ENCODE data around the gene CSF2RB.
A peak's percentile ranks its signal among the peaks of the same experiment; 100 is the strongest.

The CSF2RB gene

DNA sequence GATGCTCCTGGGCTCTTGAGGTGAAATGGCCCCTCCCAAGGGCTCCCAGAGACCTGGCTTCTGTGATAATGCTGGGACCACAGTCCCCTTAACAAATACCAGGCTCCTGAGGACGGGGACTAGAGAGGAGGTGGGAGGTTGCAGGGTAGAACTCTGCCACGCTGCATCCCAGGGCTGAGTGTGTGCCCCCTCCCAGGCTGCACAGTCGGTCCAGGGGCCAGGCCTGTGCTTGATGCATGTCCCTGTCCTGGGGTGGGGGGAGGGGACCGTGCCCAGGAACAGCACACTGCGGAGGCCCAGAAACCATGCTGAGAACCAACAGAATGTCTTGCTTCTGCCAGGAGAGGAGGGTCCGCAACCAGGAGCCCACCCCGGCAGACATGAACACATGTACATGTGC, 9.3 kb downstream of the CSF2RB start:
- DNase-seq, result no peak

- no peak for DNase-seq
Observed at GRCh38 chr22:36923131-36923788, 9.8 kb downstream of the CSF2RB start.

- DNase-seq, result no peak
Observed at GRCh38 chr22:36924151-36924698, 10.8 kb downstream of the CSF2RB start.

GRCh38 chr22:36925388-36926290, 12.2 kb downstream of the CSF2RB start:
- DNase-seq, result no peak

GRCh38 chr22:36926309-36926708, 12.9 kb downstream of the CSF2RB start:
- no peak for DNase-seq

DNA sequence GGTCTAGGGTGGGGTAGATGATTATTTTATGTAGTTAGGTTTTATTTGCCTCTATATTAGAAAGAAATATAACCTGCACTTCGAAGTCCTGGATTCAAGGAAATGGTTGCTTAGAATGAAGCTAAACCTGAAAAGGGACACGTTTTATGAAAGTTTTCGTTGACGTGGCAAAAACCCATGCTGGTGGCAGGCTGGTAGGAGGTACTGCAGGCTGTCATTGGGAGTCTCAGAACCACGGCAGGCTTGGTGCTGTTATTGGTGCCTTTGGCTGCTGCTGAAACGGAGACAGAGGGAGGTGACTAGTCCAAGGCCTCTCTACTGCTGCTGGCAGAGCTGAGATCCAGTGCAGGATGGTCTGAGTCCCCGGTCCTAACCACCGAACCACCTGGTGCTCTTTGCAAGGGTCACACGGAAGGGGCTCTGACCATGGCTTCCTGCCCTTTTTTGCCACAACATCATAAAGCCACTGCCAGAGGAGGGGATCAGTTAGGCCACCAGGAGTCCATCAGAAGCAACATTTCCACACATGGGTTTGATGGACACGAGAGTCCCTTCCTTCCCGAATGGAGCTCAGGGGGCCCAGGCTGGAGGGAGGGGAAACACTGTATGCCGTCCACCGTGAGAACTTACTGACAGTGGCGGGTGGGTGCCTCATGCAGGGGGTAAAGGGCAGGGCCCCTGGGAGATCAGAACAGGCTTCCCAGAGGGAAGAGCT, 13.4 kb downstream of the CSF2RB start:
- no peak for DNase-seq

DNA sequence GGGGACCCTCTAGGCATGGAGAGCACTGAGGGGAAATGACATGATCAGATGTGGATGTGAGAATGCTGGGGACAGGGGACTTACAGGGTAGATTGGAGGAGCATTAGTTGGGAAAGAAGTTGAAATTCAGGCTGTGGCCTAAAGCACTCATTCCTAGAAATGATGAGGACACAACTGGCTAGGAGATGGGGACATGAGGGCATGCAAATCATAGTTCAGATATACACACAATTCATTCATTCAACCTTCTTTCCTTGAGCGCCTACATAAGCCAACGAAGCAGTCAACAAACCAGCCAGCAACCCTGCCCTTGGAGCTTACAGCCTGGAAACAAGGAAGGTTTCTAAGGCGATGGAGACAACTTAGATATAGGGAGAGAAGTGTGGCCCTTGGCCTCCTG, 14.2 kb downstream of the CSF2RB start:
- no peak for DNase-seq

GRCh38 chr22:36928196-36928595, 14.8 kb downstream of the CSF2RB start:
- peak; percentile 81 for DNase-seq

GRCh38 chr22:36928786-36929535, 15.5 kb downstream of the CSF2RB start:
- DNase-seq, result peak; percentile 57

DNA sequence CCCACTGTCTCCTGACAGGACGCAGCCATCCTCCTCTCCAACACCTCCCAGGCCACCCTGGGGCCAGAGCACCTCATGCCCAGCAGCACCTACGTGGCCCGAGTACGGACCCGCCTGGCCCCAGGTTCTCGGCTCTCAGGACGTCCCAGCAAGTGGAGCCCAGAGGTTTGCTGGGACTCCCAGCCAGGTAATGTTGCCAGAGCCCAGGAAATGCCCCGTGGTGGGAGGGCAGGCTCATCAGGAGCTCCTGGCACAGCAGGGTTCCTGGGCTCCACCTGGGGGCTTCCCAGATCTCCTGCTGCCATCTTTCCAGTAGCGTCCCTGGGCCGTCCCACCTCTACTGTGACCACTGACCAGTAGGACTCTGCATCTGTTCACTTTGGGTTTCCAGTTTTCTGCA, 16.2 kb downstream of the CSF2RB start:
- DNase-seq, result no peak

DNA sequence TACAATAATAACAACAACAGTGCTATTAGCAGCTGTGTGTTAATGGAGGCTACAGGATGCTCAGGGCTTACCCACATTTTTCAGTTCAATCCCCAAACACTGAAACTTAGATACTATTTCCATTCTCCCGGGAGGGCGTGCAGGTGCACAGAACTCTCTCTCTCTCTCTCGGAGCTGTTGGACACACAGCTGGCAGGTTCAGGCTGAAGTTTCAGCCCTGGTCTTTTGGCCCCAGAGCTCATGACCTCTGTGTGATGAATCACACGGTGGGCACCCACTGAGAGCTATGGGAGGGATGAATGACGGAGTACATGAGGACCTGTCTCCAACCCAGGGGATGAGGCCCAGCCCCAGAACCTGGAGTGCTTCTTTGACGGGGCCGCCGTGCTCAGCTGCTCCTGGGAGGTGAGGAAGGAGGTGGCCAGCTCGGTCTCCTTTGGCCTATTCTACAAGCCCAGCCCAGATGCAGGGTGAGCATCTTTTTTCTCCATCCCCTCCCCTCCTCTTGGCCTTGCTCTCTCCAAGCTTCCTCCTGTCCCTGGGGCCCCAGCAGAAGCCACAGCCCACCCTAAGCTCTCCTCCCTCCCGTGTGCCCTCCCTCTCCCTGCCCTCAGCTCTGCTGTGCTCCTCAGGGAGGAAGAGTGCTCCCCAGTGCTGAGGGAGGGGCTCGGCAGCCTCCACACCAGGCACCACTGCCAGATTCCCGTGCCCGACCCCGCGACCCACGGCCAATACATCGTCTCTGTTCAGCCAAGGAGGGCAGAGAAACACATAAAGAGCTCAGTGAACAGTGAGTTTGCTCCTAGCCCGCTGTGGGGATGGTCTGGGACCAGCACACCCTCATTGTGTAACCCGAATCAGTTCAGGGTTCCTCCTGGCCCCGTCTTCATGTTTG, 16.9 kb downstream of the CSF2RB start:
- no peak for DNase-seq

- no peak for DNase-seq
Observed at GRCh38 chr22:36931446-36931845, 18.0 kb downstream of the CSF2RB start.

DNA sequence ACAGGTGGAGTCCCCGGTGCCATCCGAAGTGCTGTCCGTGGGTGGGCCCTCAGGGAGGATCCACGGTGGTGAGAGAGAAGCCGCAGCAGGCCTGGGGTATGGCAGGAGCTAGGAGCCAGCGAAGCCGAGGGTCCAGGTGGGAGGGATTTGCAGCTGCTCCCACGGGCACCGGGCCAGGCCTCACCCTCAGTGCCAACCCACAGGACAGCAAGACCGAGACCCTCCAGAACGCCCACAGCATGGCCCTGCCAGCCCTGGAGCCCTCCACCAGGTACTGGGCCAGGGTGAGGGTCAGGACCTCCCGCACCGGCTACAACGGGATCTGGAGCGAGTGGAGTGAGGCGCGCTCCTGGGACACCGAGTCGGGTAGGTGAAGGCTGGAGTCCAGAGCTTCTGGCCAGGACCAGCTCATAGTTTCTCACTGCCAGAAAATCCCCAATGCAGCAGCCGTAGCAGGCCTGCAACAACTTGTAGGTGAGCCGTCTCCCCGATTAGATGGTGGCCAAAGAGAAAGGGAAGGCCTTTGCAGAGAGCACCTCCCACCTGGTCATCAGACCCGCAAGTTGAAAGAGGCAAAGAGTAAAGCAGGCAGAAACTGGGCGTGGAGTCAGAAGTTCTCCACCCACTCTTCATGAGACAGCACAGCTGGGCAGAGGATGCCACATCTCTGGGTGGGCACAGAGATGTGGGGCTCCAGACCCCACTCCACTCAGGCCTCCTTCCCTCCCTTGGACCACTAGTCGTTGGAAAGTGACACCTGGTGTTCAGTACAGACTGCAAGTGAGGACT, 20.4 kb downstream of the CSF2RB start:
- DNase-seq, result no peak

- no peak for DNase-seq
Observed at GRCh38 chr22:36934418-36935312, 21.2 kb downstream of the CSF2RB start.

DNA sequence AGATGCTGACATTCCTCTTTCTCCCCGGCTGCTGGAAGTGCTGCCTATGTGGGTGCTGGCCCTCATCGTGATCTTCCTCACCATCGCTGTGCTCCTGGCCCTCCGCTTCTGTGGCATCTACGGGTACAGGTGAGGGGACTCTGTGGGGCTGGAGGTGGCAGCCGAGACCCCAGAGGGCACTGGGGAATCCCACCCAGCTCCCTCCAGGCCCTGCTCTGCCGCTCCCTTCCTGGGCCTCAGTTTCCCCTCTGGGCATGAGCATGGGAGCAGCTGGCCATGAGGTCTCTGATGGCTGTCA, 21.8 kb downstream of the CSF2RB start:
- DNase-seq, result no peak

GRCh38 chr22:36935694-36936093, 22.3 kb downstream of the CSF2RB start:
- no peak for DNase-seq

DNA sequence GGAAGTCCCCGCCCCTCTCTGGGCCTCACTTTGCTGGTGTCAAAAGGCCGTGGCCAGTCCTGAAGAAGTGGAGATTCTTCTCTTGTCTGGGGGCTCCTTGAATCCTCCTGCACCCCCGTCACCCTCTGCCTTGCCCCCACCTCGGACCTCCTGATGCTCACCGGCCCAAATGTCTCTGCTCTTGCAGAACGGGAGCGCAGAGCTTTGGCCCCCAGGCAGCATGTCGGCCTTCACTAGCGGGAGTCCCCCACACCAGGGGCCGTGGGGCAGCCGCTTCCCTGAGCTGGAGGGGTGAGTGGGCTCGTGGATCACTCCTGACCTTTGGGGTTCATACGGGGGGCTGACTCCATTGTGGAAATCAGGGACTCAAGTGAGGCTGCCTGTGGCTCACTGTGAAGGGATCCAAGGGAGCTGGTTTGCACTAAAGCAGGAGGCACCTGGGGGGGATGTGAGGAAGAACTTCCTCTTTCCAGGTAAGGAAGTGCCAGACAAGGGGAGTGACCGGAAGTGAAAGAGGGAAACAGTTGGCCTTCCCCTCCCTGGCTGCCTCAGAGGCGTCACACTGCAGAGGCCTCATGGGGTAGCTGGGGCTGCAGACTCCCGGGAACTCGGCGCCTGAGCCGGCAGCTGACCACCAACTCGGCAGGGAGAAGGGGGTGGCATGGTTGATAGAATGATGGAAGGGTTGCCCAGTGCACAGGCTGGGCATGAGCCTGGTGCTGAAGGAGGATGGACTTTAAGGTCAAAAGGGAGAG, 23.1 kb downstream of the CSF2RB start:
- DNase-seq, result no peak

GRCh38 chr22:36937319-36938027, 24.0 kb downstream of the CSF2RB start:
- DNase-seq, result no peak

Measured in retina (tissue), 1 donor.